ENCODE measurements around the gene PIP5K1C.
A peak's percentile ranks its signal among the peaks of the same experiment; 100 is the strongest.
"Not testable (repeated sequence)": the region's sequence is repeated elsewhere in the genome, so short reads cannot be mapped to it uniquely, and the experiment has no call there.

Gene PIP5K1C

DNA sequence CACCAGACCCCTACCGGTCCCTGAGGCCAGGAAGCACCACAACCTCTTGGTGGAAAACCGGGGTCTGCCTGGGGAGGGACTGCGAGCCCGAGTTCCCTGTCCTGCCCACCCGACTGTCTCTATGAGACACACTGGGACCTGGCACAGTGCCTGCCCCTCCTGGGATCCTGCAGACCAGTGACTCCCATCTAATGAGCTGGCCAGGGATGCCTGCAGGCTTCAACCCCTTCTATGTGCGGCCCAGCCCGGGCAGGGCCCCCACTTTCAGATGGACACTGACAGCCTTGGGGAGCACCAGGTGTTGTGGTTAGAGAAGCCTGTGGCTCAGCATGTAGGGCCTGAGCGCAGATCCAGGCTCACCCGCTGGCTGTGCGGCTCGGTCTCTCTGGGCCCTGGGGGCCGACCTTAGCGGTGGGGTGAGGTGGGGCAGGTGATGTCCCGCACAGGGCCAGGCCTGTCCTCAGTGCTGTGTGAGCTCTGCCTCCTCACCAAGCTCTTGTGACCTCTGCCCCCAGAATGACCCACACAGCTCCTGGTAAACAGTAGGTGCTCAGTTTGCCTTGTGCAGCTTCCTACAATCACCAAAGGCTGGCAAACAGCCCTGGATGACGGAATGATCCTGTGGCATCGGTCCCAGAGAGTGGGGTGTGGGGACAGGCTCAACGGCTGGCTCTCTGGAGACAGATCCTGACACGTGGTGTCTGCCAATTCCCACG lies 55.8 kb downstream of the PIP5K1C start:
- peak; percentile 34 for DNase-seq (ENCODE audit: low read depth)

DNA sequence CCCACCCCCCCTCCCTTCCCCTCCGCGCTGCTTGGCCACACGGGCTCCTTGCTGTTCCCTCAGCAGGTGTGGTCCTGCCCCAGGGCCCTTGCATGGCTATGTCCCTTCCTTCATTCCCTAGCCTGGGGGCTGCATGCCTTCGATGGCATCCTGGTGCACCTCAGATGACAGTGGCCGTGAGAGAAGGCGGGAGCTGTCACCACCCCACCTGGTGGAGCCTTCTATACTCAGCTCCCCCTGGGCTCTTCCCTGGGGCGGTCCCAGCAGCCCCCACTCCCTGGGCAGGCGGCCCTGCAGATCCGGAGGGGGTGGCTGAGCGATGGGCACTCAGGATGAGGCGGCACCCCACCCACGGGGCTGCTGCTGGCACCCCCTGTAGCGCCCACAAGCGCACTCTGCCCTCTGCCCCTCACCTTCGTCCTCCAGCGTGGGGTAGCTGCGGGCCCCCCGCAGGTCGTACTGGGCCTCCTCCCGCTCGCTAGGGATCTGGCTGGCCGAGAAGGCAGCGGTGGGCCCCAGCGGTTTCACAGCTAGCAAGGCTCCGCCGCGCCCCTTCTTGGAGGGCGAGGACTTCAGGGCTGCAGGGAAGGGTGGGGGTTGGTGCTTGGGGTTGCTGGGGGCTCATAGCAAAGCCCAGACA lies 56.5 kb downstream of the PIP5K1C start:
- DNase-seq (ENCODE audit: low read depth), result no peak

DNA sequence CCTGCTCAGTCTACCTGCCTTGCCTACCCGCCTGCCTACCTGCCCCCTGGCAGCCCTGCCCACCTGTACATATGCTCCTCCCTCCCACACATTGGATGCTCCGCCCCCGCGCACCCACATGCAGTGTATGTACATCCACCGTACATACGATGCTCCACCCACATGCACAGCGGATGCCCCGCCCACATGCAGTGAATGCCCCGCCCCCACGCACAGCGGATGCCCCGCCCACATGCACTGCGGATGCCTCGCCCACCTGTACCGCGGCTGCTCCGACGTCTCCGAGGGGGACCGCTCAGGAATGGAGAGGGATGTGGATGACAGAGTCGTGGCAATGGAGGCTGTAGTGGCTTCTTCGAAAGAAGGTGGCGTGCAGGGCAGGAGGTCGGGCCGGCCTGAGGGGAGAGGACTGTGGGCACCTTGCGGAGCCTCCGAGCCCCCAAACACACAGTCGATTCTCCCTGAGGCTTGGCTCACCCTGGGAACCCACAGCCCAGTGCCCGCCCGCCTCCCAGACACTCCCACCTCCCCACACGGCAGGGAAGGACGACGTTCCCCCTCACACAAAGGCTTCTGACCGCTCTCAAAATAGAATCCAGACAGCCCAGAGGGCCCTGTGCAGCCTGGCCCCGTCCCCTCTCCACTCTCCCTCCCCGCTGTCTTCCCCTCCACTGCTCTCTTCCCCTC lies 57.1 kb downstream of the PIP5K1C start:
- DNase-seq (ENCODE audit: low read depth), result no peak

DNA sequence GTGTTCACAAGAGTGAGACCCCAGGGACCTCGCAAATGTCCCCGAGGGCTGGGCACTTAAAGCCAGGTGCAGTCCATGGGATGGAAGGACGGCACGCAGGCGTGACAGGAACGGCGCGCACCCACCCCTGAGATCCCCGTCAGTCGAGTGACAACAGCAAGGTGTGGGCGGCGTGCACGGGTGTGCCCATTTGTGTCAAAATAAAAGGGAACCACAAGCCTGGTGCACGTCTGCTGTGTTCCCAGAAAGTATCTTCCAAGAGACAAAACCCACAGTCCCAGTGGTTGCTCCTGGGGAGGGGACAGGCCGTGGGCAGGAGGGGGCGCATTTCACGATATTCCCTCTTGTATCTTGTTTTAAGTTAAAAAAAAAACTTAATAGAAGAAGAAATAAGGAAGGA lies 58.0 kb downstream of the PIP5K1C start:
- DNase-seq (ENCODE audit: low read depth), result no peak

DNA sequence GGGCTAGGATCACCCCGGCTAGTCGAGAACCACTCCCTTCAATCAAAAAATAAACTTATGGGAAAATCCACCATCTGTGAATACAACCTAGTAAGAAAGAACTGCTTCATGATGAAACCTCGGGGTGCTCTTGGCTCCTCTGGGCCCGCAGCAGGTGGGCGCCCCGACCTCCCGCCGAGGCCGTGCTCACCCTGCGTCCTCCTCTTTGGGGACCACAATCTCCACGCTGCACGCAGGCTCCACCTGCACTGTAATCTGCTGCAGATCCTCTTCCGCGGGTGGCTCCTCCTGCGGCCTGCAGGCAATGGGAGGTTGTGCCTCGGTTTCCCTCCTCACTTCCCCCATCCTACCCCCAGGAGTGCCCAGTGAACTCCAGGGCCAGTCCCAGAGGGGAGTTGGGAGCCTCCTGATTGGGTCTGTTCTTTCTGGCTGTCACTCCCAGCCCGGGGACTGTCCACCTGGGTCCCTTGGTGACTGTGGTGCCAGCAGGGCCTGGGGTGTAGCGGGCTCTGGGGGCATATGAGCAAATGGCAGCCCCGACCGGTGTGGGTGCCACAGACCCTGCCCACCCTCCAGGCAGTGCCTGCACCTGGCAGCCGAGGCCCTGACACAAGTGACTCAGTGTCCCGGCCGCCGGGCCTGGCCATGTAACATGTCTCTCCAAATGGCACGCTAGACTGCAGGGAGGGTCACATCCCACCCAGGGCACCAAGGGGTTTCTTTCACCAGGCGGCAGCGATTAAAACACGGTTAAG lies 58.6 kb downstream of the PIP5K1C start:
- DNase-seq (ENCODE audit: low read depth), result no peak

DNA sequence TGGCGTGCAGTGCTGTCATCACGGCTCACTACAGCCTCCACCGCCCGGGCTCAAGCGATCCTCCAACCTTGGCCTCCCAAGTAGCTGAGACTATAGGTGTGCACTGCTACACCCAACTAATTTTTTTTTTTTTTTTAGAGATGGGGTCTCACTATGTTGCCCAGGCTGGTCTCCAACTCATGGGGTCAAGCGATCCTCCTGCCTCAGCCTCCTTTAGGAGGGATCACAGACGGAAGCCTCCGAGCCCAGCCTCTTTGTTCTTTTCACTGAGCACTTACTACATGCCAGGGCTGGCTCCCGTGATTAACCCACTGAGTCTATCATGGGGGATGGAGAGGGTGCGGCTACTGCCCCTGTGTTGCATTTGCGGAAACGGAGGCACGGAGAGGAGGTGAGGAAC lies 60.8 kb downstream of the PIP5K1C start:
- no peak for DNase-seq (ENCODE audit: low read depth)

DNA sequence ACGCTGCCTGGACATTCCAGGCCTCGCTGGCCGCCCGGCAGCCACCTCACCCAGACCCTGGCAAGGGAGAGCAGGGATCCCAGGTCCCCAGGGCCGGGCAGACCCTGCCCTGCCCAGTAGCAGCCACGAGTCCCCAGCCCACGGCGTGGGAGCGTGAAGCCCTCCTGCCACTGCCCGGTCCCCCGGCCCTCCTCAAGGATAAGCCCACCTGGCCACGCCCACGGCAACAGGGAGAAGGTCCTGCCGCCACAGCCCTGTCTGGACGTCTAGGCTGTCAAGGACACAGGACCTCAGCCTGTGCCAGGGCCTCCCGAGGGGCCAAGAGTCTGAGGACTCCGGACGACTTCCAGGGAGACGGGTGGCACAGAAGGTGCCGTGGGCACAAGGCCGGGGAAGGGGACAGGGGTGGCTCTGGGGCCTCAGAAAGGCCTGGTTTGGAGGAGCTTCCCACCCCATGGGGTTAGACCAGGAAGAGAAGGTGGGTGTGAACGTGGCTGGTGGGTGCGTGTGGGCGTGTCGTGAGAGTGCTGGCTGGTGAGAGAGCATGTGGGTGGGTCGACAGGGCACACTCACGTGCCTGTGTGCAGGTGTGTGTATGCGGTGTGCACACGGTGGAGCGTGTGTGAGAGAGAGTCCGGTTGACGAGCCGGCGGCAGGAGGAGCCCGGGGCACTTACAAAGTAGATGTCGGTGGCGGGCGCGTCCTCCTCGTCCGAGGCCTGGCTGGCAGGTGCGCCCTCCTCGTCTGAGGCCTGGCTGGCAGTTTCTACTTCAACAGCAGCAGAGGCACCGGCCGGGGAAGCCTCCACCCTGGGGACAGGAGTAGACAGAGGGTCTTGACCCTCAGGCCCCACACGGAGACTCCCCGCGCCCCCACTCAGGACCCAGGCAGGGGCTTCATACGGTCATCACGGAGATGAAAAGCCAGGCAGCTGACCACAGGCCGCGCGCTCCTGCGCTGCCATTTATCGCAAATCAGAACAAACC lies 61.8 kb downstream of the PIP5K1C start:
- DNase-seq (ENCODE audit: low read depth), result no peak

DNA sequence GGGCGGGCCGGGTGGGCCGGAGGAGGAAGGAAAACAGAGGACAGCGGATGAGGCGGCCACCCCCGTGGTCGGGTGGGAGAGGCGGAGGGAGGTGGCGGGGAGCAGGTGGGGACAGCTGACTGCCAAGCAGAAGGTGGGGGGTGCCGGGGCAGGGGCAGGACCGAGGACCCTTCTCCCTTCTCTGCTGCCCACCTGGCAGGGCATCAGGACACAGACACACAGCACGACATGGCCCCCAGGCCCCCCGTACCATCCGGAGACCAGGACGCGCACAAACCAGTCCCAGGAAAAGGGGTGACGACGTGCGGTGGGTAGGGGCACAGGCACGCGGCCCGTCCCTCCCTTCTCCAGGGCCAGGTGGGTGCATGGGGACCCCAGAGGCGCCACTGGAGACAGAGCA lies 62.6 kb downstream of the PIP5K1C start:
- no peak for DNase-seq (ENCODE audit: low read depth)

DNA sequence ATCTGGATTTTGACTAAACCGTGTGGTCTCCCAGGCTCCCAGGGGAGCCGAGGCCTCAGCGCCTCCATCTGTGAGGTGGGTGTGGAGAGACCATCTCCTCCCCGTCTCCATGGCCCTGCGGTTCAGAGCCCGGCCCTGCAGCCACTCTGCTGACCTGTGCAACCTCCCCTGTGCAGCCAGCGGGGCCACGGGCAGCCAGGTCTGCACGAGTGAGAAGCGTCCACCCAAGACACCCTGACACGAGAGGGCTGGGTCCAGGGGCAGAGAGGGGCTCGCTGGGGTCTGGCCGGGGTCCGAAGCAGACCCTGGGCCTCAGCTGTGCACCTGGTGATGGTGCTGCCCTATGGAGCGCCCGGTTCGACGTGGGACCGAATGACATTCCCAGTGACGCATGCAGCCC lies 63.3 kb downstream of the PIP5K1C start:
- no peak for DNase-seq (ENCODE audit: low read depth)

DNA sequence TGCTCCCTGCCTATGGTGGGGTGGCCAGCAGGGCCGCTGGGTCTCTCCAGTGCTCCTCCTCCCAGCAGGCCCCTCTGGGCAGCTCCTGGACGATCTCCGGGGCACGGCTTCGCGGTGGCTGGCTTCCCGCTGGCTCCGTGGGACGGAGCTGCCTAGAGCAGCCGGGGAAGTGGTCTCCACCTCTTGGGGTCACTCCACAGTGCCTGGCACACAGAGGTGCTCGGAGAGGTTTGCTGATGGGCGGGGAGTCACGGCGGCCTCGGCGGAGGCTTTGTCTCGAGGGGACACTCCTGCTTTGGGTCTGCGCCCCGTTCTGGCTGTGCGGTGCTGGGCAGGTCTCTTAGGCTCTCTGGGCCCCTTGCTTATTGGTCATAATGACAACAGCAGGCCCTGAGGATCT lies 63.8 kb downstream of the PIP5K1C start:
- DNase-seq (ENCODE audit: low read depth), result no peak

DNA sequence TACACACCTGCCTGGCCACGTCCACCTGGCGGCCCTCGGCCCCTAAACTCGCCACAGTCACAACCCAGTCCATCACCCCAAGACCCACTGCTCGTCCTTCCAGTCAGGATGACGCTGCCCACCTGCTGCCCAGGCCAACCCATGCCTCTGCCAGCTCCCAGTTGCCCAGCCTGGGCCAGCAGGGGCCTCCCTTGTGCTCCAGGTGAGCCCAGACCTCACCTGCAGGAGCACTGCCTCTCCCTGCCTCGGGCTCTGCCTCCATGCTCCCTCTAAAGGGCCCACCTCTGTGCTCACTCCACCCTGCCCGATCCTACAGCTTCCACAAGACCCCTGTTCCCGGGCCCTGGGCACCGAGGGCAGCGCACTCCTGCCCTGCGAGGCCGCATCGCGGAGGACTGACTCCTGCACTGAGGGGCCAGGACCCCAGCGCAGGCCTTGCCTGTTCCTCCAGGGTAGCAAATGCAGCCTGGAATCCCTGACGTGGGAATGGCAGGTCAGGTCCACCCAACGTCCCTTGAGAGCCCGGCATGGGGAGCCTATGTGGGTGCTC lies 65.7 kb downstream of the PIP5K1C start:
- no peak for DNase-seq (ENCODE audit: low read depth)

DNA sequence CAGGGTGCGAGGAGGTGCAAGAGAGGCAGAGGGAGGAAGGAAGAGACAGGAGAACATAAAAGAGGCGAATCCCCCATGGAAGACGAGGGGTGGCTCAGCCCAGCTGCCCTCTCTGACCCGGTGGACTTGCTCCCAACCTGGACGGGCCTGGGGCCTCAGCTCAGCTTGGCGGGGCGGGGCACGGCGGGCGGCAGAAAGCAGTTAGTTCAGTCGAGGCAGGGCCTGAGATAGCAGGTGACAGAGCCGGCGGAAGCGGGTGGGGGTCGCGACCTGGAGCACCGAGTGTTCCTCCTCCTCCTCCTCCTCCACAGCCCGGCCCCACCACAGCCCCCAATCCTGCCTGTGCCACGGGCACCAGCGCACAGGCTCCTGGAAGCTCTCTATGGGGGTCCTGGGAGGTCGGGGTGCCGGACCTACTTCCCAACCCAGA lies 66.7 kb downstream of the PIP5K1C start:
- no peak for DNase-seq (ENCODE audit: low read depth)

DNA sequence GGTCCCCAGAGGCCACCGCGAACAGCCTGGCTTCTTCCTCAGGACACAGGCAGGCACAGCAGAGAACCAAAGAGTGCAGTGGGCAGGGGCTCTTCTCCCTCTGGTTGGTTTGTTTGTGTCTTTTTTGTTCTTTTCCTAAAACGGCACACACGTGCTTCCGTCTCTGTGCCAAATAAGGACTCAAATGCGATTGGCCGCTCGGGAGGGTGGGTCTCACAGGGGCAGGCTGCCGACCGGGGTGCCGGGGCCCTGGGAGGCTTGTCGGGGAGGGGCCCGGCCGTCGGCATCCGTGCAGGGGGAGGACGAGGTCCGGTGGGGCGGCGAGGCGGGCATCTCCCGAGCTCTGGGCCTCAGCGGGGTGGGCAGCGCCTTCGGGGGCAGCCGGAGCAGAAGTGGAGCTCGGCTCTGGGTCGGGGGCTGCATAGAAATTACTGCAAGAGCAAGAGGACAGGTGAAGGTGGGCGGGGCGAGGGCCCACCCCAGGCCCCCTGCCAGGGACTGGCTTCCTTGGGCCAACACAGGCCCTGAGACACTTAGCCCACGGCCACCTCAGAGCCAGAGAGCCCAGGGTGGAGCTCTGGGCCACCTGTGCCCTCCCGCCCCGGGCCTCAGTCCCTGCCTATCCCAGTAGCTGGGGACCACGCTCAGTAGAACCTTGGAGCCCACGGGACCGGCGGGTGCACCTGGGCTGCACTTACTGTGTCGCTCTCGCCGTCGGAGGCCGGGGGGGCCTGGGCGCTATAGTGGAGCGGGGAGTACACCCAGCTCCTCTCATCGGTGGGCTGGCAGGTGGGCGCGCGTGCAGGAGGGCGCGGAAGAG lies 67.3 kb downstream of the PIP5K1C start:
- DNase-seq (ENCODE audit: low read depth), result no peak

DNA sequence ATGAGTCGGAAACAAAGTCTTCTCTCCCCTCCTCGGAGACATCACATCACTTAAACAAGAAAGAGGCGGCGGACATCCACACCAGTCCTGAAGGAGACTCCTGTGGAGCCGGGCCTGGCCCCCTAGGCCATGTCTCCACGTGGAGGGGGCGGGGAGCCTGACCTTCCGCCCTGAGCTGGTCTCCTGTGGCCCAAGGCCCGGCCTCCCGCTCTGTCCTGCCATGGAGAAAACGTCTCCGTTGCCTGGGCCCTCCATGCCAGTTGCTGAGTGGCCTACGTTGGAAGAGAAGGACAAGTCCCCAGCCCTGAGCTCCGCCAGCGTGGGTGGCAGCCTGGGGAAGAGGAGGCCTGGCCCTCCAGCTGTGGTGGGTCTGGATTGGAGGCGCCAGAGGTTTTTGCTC lies 68.2 kb downstream of the PIP5K1C start:
- DNase-seq (ENCODE audit: low read depth), result no peak

DNA sequence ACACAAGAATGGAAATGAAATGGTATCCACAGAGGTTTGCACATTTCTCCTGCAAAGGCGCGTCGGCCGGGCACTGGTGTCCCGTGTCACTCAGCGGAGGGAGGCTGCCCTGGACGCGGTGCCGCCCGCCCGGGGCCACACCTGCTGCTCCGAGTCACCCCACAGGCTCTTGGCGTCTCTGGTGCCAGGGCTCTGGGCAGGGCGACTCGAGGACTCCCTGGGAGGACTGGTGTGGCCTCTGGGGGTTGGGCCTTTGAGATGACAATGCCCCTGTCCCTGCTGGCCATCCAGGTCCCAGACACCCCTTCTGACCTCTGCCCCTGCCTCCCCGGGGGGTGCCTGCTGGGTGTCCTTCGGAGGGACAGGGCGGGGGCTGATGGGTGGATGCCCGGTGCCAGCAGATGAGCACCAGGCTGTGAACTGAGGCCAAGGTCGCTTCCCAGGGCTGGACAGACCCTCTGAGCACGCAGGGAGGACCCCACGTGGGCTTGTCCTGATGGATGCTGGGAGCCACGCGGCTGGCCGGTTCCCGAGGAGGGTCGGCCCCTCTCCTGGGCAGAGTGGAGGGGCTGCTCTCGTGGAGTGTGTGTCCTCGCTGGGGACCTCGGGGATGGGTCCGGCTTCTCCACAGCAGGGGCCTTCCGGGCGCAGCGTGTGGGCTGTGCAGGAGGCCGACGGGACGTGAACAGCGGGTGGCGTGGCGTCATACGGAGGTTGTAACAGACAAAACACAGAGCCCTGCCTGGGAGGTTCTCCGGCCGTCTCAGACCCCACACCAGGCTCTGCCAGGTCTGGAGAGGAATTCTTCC lies 69.0 kb downstream of the PIP5K1C start:
- no peak for DNase-seq (ENCODE audit: low read depth)

DNA sequence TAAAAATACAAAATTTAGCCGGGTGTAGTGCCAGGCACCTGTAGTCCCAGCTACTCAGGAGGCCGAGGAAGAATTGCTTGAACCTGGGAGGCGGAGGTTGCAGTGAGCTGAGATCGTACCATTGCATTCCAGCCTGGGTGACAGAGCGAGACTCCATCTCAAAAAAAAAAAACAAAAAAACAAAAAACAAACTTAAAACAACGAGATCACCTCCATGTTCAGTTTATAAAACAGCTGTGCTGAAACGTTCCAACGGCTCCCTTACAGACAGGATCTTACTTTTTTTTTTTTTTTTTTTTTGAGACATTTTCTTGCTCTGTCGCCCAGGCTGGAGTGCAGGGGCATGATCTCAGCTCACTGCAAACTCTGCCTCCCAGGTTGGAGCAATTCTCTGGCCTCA lies 71.5 kb downstream of the PIP5K1C start:
- not testable (repeated sequence) for DNase-seq (ENCODE audit: low read depth)

DNA sequence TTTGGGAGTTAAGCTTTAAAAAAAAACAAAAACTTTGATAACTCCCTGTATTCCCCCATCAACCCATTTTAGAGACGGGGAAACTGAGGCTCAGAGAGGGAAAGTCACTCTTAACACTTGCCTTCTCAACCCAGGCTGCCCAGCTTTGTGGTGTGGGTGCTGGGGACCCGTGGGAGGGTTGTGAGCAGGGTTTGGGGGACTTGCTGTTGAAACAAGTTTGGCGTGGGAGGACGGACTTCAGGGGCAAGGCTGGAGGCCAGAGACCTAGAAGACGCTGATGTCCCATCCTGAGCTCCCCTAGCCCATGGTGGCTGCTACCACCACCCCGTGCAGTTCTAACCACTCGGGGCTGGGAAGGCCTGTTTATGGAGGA lies 72.9 kb downstream of the PIP5K1C start:
- DNase-seq (ENCODE audit: low read depth), result no peak

DNA sequence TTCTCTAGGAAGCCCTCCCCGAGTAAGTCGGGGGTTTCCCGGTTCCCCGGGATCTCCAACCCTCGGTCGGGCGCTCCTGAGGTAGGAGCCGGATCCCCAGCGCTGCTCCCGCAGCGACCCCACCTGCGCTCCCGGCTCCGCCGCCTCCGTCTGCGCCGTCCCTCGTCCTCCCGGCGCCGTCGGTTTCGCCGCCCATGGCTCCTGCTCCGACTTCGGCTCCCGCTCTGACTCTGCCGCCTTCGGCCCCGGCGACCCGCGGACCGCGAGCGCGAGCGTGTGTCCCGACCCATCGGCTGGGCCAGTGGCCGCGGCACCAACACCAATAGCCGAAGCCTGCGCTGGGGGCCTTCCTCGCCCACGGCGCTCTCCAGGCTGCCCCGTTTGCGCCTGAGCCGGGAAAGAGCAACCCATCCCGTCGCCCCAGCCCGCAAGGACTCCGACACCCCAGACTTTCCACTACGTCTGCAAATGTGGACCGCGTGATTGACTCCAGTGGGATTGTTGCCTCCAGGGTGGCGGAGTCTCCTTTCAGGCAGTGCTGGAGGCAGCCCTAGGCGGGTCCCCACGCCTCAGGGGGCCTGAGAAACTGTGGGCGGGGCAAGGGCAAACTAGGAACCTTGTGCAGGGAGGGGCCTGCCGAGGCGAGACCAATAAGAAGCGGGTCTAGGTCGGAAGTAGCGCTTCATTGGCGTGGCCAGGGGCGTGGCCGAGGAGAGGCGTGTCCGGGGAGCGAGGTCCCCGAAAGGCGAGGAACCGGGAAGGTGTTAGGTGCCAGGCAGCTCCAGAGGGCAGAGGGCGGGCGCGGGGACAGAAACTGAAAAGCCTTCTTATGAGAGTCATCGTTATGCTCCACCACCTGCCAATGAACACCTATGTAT lies 73.6 kb downstream of the PIP5K1C start, which contains the start of gene CACTIN:
TSS of gene CACTIN (minus strand) at position 318 of the 878 bp plus-strand sequence. CDS start at position 290, 28 bp downstream.
- peak; percentile 98 for DNase-seq (ENCODE audit: low read depth)
